Measurements from ENCODE around the gene LAMP2.

DNA sequence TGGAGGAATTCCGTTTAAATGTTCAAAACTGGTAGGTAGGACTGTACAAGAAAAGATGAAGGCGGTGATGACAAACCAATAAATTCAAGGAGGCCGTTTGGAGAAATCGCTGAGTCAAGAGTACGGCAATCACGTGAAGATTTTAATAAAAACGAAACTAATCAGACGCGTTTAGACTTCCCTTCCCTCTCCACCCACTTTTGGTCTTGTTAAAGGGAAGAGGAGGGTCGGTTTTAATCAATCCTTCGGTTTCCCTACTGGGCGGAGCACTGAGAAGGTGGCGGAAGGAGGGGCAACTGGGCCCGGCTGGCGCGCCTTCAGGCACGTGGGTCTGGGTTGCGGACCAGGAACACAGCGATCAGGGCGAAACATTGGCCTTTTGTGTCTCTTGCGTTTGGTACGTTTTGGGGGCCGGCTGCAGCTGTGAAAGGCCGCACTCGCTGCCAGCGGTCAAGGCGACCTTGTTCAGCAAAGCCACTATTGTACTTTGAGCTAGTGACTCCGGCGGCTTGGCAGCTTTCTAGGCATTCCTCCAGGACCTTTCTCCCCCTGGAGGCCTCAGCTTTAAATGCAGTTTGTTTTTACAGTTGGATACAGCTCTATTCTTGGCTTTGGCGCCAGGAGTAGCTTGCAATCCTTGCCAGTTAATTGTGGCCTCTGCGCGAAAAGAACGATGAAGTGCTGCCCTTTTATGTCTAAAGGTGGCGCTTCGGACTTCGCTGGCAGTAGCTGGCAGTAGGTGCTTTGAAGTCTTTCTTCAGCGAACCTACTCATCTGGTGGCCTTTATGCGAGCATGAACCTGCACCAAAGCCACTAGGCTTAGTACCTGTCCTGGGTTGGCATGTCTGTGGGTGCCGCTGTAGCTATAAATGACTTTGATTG, 16.8 kb upstream of the LAMP2 start:
- TF ChIP-seq, protein P1, sequence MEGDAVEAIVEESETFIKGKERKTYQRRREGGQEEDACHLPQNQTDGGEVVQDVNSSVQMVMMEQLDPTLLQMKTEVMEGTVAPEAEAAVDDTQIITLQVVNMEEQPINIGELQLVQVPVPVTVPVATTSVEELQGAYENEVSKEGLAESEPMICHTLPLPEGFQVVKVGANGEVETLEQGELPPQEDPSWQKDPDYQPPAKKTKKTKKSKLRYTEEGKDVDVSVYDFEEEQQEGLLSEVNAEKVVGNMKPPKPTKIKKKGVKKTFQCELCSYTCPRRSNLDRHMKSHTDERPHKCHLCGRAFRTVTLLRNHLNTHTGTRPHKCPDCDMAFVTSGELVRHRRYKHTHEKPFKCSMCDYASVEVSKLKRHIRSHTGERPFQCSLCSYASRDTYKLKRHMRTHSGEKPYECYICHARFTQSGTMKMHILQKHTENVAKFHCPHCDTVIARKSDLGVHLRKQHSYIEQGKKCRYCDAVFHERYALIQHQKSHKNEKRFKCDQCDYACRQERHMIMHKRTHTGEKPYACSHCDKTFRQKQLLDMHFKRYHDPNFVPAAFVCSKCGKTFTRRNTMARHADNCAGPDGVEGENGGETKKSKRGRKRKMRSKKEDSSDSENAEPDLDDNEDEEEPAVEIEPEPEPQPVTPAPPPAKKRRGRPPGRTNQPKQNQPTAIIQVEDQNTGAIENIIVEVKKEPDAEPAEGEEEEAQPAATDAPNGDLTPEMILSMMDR (IDR thresholded peaks at IDR 0.05), result peak; percentile 49 to 60 (median 52)
- TF ChIP-seq POLR2A (IDR thresholded peaks at IDR 0.05), result no peak

Data from right lobe of liver (tissue), 4 donors.